Effector memory CD4-positive, alpha-beta T cell (primary cell): ENCODE data around the gene PIK3R5.

Experiments used
- DNase-seq, 3 donors: peaks; one replicate each; pipeline ENCODE4 v3.0.0-alpha.2; 2020
- H3K27ac ChIP-seq: 2 replicates; pipeline ENCODE4 v1.7.0; 2013; ENCODE audit warnings: mild to moderate bottlenecking, low read length, moderate library complexity; ENCODE audit not compliant: insufficient read depth, poor library complexity, severe bottlenecking
- H3K27me3 ChIP-seq: replicated peaks from 2 replicates; pipeline ENCODE4 v1.7.0; 2013; ENCODE audit warnings: mild to moderate bottlenecking, low read length; ENCODE audit not compliant: insufficient read depth, control insufficient read depth, poor library complexity, severe bottlenecking
- H3K36me3 ChIP-seq: 2 replicates; pipeline ENCODE4 v1.7.0; 2013; ENCODE audit warnings: mild to moderate bottlenecking, low read length, moderate library complexity; ENCODE audit not compliant: control insufficient read depth, insufficient read depth
- H3K4me1 ChIP-seq: 2 replicates; pipeline ENCODE4 v1.7.0; 2013; ENCODE audit warnings: low read length, mild to moderate bottlenecking; ENCODE audit not compliant: control insufficient read depth, insufficient read depth, poor library complexity, severe bottlenecking
- H3K4me3 ChIP-seq: 2 replicates; pipeline ENCODE4 v1.7.0; 2013; ENCODE audit warnings: low read length, low read depth, mild to moderate bottlenecking; ENCODE audit not compliant: insufficient read depth, poor library complexity, severe bottlenecking
- H3K9me3 ChIP-seq: 2 replicates; pipeline ENCODE4 v1.7.0; 2013; ENCODE audit warnings: mild to moderate bottlenecking, low read length, moderate library complexity; ENCODE audit not compliant: control insufficient read depth

PIK3R5 gene

GRCh38 chr17:8918807-8919465 lies 46.6 kb downstream of the PIK3R5 start:
- Histone ChIP-seq H3K27me3 (no peaks in the 10 kb centered on the region), H3K9me3 (no peaks in the 10 kb centered on the region), H3K4me1 (no peaks in the 10 kb centered on the region), H3K4me3 (no peak overlapping the region), H3K27ac (no peak overlapping the region), H3K36me3 (peaks cover 24% of the 10 kb centered on the region)
- no peak for DNase-seq

- no peak for DNase-seq
- Histone ChIP-seq H3K4me3 (no peak overlapping the region), H3K27ac (no peak overlapping the region), H3K4me1 (no peaks in the 10 kb centered on the region), H3K36me3 (peaks cover 40% of the 10 kb centered on the region), H3K9me3 (no peaks in the 10 kb centered on the region), H3K27me3 (no peaks in the 10 kb centered on the region)
Measured at GRCh38 chr17:8916466-8916865, 49.0 kb downstream of the PIK3R5 start.

GRCh38 chr17:8914554-8914953 lies 51.0 kb downstream of the PIK3R5 start:
- H3K27me3 ChIP-seq, result no peaks in the 10 kb centered on the region
- H3K36me3 ChIP-seq, result peaks cover 57% of the 10 kb centered on the region
- no peak for DNase-seq
- H3K9me3 ChIP-seq, result no peaks in the 10 kb centered on the region
- no peaks in the 10 kb centered on the region for H3K4me1 ChIP-seq
- H3K27ac ChIP-seq, result no peak overlapping the region
- H3K4me3 ChIP-seq, result no peak overlapping the region

- H3K27ac ChIP-seq, result peak overlapping the region; percentile 30
- H3K9me3 ChIP-seq, result no peaks in the 10 kb centered on the region
- H3K4me3 ChIP-seq, result no peak overlapping the region
- no peaks in the 10 kb centered on the region for H3K4me1 ChIP-seq
- peaks cover 55% of the 10 kb centered on the region for H3K36me3 ChIP-seq
- DNase-seq, result no peak
- H3K27me3 ChIP-seq, result no peaks in the 10 kb centered on the region
Measured at GRCh38 chr17:8913879-8914278, 51.6 kb downstream of the PIK3R5 start.

- no peaks in the 10 kb centered on the region for H3K4me1 ChIP-seq
- H3K27me3 ChIP-seq, result no peaks in the 10 kb centered on the region
- H3K9me3 ChIP-seq, result no peaks in the 10 kb centered on the region
- no peak for DNase-seq
- no peak overlapping the region for H3K4me3 ChIP-seq
- peaks cover 61% of the 10 kb centered on the region for H3K36me3 ChIP-seq
- H3K27ac ChIP-seq, result no peak overlapping the region
Measured at GRCh38 chr17:8913091-8913490, 52.4 kb downstream of the PIK3R5 start.

GRCh38 chr17:8912084-8912981 lies 53.2 kb downstream of the PIK3R5 start:
- Histone ChIP-seq H3K36me3 (peaks cover 67% of the 10 kb centered on the region), H3K4me3 (no peak overlapping the region), H3K4me1 (no peaks in the 10 kb centered on the region), H3K27ac (no peak overlapping the region), H3K27me3 (no peaks in the 10 kb centered on the region), H3K9me3 (no peaks in the 10 kb centered on the region)
- no peak for DNase-seq

- Histone ChIP-seq H3K4me1 (no peaks in the 10 kb centered on the region), H3K4me3 (no peak overlapping the region), H3K27me3 (no peaks in the 10 kb centered on the region), H3K27ac (no peak overlapping the region), H3K36me3 (peaks cover 72% of the 10 kb centered on the region), H3K9me3 (no peaks in the 10 kb centered on the region)
- no peak for DNase-seq
Measured at GRCh38 chr17:8910969-8911604, 54.4 kb downstream of the PIK3R5 start.

GRCh38 chr17:8909586-8910270 lies 55.8 kb downstream of the PIK3R5 start:
- peaks cover 82% of the 10 kb centered on the region for H3K36me3 ChIP-seq
- H3K4me3 ChIP-seq, result no peak overlapping the region
- no peaks in the 10 kb centered on the region for H3K4me1 ChIP-seq
- DNase-seq, result no peak
- H3K27me3 ChIP-seq, result no peaks in the 10 kb centered on the region
- no peak overlapping the region for H3K27ac ChIP-seq
- no peaks in the 10 kb centered on the region for H3K9me3 ChIP-seq

GRCh38 chr17:8905331-8905730 lies 60.2 kb downstream of the PIK3R5 start:
- no peaks in the 10 kb centered on the region for H3K9me3 ChIP-seq
- H3K27me3 ChIP-seq, result no peaks in the 10 kb centered on the region
- DNase-seq, result no peak
- no peak overlapping the region for H3K27ac ChIP-seq
- peaks cover 10% of the 10 kb centered on the region for H3K4me1 ChIP-seq
- peaks cover 67% of the 10 kb centered on the region for H3K36me3 ChIP-seq
- no peak overlapping the region for H3K4me3 ChIP-seq
